Stimulated activated CD8-positive, alpha-beta memory T cell treated with anti-CD3 and anti-CD28 coated beads, Interleukin-7, amount 100 ng/mL, for 4 hours (primary cell): ENCODE measurements around the gene PTPRN2.
"Not testable (repeated sequence)": the region's sequence is repeated elsewhere in the genome, so short reads cannot be mapped to it uniquely, and the experiment has no call there.

Experiments
- DNase-seq, 2 donors: peaks; one replicate each; pipeline ENCODE4 v3.0.0-alpha.2; 2020; ENCODE audit warnings: low read depth in 2 of 2

The PTPRN2 gene

GRCh38 chr7:157520249-157520648 lies 1067.4 kb downstream of the PTPRN2 start:
- DNase-seq, result no peak

GRCh38 chr7:157519798-157520244 lies 1067.8 kb downstream of the PTPRN2 start:
- DNase-seq, result no peak

DNA sequence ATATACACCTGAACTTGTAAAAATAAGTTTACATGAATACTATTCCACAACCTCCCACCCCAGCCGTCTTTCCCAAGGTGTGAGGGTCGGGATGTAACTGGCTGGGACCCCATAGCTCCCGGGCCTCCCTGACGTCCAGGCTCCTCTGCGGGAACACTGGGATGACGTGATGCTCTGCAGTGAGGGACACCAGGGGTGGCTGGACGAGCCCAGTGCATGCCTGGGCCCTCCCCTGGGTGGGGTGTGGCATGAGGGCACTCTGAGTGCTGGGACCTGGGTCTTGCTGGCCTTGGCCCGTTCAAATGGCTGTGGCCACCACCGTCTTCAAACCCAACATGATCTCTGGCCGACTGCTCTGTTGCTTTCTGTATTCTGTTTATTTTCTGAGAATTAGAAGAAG lies 1068.4 kb downstream of the PTPRN2 start:
- no peak for DNase-seq

DNA sequence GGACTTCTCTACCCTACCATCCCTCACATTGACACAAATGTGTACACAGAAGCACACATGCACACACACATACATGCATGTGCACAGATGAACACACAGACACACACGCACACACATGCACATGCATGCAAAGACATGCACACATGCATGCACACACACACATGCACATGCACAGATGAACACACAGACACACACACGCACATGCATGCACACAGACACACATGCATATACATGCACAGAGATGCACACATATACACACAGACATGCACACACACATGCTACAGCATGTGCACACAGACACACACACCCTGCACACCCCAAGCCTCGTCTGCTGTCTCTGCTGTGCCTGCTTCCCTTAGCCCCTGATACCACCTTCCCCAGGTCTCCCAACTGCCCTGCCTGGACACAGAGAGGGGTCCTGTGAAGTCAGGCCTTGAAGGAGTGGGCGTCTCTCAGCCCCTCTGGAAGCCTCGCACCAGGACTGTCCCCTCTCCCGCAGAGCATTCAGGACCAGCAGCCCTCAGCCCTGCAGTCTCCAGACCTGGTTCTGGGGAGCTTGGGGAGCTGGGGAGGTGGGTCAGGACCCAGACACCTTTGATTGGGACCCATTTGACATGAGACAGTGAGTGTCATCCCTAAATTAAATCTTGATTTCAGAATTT lies 1069.0 kb downstream of the PTPRN2 start:
- DNase-seq, result no peak

GRCh38 chr7:157517782-157518513 lies 1069.7 kb downstream of the PTPRN2 start:
- no peak for DNase-seq

GRCh38 chr7:157516911-157517781 lies 1070.5 kb downstream of the PTPRN2 start:
- no peak for DNase-seq

DNA sequence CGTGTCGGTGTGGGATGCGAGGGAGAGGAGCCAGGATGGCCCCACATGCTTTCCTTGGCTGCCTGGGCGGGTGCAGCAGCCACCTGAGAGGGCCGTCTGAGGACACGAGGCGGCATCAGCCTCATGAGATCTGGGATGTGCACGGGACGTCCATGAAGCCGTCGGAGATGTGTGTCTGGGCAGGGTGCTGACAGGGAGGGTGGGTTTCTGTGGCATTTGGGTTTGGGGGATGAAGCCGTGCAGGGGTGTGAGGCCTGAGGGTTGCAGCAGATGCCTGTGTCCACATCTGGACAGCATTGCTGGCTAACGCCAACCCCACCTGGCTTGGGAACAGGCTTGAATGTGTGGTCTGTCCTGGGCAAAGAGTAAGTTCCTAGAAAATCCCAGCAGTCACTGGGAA lies 1071.3 kb downstream of the PTPRN2 start:
- DNase-seq, result no peak

DNA sequence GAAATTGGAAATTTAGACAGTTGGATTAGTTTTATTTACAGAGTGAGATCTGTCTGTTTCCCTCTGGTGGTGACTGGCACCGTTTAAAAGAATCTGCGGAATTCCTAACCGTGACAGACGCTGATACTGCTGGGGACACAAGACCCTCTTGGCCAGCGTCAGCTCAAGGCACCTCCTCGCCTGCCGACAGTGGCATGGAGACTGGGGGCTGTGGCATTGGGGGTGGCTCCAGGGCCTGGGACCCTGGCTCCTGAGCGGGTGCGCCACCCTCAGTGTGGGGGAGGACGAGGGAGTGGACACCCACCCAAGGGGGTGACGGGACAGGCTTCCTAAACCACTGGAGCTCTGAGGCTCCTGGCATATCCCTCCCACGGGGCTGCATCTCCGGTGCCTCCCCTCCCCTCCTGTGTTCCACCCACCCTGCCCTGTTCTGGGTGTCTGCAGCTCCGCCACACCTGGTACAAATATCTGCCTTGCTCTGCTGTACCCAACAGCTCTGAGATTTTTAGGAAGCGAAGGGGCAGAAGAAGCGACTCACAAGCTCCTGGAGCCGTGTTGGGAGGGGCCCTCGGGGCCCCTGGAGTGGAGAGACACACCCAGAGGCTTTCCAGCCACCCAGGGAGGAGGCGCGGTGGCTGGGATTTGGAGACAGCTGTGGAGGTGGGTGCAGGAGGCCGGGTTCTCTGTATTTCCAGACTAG lies 1072.1 kb downstream of the PTPRN2 start:
- no peak for DNase-seq

DNA sequence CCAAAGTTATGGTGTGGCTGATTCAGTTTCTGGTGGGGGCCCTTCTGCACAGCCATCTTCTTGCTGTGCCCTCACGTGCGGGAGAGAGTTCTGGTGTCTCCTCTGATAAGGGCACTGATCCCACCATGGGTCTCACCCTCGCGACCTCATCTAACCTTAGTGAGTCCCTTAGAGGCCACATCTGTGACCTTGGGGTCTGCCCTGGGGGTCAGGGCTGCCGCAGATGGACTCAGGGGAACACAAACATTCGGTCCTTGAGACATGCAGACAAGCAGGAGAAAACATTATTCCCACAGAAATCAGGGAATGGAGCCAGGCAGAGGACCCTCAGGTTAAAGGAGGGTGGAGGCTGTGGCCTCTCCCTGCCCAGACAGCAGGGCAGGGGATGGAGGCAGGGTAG lies 1072.9 kb downstream of the PTPRN2 start:
- no peak for DNase-seq

- no peak for DNase-seq
Observed at GRCh38 chr7:157514306-157514705, 1073.3 kb downstream of the PTPRN2 start.

DNA sequence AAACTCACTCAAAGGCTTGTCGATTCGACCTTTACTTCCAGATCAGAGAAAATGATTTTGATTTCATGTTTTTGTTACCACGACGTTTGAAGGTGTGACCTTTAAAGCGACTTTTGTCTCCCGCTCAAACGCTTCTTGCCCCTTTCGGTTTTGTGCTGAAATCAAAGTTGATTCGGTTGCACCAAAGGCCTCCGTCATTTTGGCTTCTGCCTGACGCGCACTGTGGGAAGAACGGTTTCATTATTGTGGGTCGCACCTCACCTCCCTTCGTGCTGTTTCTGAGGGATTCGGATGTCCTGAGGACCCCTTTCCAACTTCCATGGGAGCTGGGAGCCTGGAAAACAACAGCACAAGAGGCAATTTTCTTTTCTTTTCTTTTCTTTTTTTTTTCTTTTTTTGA lies 1073.9 kb downstream of the PTPRN2 start:
- no peak for DNase-seq

DNA sequence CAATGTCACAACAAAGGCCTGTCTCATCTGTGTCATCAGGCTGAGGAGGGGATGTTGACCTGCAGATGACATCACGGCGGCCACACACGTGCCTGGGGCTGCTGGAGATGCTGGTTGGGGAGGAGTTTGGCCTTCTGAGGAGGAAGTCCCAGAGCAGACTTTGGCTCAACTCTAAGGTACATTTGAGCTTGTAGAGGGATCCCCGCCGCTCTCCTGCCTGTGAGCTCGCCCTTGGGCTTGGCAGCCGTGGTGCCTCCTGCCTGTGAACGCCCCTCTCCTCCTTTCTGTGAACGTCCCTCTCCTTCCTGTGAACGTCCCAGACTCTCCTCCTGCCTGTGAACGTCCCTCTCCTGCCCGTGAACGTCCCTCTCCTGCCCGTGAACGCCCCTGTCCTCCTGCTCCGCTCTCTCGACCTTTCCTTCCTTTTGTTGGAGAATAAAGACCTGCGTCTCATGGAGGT lies 1074.4 kb downstream of the PTPRN2 start:
- DNase-seq, result no peak

DNA sequence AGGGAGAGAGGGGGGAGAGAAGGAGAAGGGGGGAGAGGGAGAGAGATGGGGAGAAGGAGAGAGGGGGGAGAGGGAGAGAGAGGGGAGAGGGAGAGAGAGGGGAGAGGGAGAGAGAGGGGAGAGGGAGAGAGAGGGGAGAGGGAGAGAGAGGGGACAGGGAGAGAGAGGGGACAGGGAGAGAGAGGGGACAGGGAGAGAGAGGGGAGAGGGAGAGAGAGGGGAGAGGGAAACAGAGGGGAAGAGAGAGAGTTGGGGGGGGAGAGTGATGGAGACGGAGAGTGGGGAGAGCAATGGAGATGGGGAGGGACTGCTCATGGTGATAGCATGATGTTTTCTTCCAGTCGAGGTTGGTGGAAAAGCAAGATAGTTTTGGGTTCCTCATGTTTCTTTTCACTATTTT lies 1078.4 kb downstream of the PTPRN2 start:
- DNase-seq, result no peak

DNA sequence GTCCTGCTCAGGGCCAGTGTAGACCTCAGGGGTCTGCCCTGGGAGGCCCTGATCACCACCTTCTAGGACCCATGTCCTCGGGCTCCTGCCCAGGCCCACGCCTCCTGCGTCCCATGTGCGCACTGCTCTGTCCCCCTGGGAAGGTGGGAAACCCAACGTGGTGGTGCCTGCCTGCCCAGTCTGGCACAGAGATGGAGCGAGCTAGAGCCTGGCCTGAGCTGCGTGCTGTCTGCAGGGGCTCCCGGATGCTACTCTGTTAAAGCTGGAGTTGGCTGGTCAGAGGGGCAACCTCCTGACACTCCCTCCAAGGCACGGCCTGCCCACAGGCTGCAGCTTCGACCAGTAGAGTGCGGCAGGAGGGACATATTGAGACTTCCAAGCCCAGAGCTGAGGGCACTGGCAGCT lies 1079.1 kb downstream of the PTPRN2 start:
- no peak for DNase-seq

- DNase-seq, result no peak
Observed at GRCh38 chr7:157507987-157508386, 1079.6 kb downstream of the PTPRN2 start.

DNA sequence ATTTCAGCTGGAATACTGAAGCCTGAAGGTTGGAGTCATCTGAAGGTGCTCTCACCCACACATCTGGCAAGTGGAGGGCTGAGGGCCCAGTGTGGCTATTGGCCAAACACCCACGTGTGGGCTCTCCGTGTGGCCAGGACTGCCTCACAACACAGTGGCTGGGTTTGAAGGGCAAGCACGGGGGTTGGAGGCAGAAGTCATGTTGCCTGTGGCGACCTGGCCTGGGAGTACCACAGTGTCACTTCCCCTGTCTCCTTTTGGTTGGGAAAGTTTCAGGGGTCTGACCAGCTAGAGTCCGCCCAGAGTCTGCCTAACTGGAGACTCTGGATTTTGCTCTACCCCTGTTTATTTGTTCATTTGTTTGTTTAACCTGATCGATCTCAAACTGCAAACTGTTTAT lies 1081.4 kb downstream of the PTPRN2 start:
- DNase-seq, result no peak

DNA sequence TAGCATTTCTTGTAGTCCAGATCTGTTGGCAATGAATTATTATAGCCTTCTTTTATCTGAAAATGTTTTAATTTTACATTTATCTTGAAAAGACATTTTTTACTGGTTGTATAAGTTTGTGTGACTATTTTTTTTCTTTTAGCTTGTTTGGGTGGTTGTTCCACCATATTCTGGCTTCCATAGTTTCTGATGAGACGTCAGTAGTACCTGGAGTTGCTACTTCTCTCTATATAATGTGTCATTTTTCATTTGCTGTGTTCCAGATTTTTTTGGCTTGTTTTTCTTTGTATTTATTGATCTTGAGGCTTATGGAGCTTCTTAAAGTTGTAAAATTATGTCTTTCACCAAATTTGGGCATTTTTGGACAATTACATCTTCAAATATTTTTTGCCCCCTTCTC lies 1082.0 kb downstream of the PTPRN2 start:
- DNase-seq, result no peak

DNA sequence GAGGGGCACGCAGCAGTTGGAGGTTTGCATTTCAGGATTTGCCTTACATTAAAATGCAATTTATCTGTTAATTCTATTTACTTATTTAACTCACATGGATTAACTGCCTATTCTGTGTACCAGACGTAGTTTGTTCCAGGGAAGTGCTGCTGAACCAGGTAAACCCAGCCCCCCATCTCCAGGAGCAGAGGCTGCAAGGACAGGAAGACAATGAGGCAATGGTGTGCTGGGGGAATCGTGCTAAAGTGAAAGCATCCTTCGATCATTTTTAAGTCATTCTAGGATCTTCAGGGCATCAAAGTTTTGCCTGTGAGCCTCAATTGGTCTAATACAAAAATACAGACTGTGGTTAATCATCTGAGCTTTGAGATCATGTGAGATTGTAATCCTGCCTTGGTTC lies 1084.4 kb downstream of the PTPRN2 start:
- DNase-seq, result no peak

DNA sequence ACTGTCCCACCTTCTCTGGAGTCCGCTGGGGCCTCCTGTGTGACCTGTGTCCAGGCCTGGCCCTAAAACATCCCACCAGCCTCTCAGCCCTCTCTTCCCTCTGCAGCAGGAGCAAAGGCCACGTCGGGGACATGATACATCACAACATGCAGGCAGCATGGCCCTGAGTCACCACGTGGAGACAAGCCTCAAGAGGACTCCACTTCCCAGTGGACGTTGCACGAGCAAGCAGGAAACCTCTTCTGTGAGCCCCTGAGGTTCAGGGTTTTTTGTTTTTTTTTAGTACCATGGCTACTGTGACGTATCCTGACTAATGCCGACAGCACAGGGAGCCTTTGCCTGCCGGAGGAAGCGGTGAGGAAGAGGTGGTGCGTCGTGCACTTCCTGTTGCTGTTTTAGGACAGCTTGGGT lies 1084.9 kb downstream of the PTPRN2 start:
- peak; percentile 20 to 32 for DNase-seq

DNA sequence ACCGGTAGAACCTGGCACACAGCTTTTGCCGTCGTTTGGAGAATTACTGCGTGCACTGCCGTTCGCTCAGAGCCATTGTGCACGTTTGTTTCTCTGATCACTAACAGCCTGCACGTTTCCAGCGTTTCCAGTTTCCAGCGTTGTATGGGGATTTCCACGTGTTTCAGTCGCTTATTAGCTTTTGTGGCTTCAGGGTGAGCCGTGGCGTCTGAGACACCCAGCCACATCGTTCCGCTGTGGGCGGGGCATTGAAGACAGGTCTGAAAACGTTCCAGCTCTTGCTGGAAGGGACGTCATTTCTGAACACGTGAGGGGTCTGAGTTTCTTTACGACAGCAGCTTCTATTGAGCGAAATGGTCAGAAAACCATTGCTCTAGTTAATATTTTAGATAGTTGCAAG lies 1086.0 kb downstream of the PTPRN2 start:
- DNase-seq, result peak in 1 of 2 donors; percentile 18

DNA sequence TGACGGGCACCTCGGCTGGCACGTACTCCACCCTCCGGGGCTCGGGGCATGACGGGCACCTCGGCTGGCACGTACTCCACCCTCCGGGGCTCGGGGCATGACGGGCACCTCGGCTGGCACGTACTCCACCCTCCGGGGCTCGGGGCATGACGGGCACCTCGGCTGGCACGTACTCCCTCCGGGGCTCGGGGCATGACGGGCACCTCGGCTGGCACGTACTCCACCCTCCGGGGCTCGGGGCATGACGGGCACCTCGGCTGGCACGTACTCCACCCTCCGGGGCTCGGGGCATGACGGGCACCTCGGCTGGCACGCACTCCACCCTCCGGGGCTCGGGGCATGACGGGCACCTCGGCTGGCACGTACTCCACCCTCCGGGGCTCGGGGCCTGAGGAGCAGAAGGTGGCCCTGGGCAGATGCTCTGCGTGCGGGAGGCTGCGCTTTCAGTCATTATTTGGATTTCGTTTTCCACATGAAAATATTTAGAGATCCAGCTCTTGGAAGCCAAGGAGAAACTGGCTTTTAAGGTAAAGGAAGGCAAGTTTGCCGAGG lies 1086.6 kb downstream of the PTPRN2 start:
- not testable (repeated sequence) for DNase-seq
